D721Med (cell line): ENCODE data around the gene NEK1.

Experiments used
- DNase-seq: peaks from one replicate; pipeline ENCODE4 v3.0.0; 2011; ENCODE audit warnings: low spot score; ENCODE audit not compliant: insufficient read length
- FAIRE-seq: peaks from 2 replicates; lab custom pipeline; 2011; peaks lifted over from hg19 to GRCh38; lab: Jason Lieb, UNC
- TF ChIP-seq, protein P1 (sequence below): IDR thresholded peaks from 2 replicates; pipeline ENCODE4 v1.5.1; 2012; ENCODE audit warnings: mild to moderate bottlenecking, control low read depth; ENCODE audit not compliant: insufficient read depth; ENCODE audit errors: missing control alignments

Gene NEK1

DNA sequence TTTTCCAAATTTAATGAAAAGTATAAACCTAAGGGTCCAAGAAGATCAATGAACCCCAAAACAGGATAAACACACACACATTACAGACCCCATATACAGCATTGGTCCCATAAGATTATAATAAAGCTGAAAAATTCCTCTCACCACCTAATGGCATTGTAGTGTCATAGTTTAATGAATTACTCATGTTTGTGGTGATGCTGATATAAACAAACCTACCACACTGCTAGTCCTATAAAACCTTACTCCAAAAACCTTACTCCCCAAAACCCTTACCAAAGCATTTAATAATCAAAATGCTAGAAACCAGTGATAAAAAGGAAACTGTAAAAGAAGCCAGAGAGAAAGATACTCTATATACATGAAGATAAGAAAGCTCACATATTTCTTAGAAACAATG lies 193.5 kb downstream of the NEK1 start:
- FAIRE-seq, result no peak
- DNase-seq, result no peak
- TF ChIP-seq, protein P1, sequence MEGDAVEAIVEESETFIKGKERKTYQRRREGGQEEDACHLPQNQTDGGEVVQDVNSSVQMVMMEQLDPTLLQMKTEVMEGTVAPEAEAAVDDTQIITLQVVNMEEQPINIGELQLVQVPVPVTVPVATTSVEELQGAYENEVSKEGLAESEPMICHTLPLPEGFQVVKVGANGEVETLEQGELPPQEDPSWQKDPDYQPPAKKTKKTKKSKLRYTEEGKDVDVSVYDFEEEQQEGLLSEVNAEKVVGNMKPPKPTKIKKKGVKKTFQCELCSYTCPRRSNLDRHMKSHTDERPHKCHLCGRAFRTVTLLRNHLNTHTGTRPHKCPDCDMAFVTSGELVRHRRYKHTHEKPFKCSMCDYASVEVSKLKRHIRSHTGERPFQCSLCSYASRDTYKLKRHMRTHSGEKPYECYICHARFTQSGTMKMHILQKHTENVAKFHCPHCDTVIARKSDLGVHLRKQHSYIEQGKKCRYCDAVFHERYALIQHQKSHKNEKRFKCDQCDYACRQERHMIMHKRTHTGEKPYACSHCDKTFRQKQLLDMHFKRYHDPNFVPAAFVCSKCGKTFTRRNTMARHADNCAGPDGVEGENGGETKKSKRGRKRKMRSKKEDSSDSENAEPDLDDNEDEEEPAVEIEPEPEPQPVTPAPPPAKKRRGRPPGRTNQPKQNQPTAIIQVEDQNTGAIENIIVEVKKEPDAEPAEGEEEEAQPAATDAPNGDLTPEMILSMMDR, result no peak

DNA sequence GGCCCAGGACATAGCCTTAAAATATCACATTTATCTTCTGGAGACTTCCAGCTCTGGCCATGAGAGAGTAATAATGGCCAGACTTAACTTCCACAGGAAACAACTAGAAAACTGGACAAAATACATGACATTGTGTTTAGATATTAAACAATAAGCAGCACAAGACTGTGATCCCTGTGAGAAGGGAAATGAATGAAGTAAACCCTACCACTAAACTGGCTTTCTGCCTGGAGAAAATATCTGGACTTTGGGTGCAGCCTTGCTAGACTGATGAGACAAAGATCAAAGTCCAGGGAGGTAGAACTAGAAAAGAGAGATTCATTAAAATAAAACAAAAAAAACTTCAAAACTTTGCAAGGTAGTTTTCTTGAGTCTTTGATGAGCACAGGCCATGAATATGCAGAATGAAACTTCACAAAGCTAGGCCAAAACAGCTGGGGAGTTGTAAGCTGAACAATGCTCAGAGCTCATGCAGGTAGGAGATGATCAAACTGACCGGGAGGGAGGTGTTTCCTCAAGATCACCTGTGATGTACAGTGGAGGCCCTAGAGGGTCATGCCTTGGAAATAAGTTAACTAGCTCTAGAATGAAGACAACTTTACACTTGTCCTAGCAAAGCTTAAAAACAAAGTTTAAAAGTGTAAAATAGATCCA lies 194.6 kb downstream of the NEK1 start:
- TF ChIP-seq, protein P1, result no peak
- no peak for DNase-seq
- FAIRE-seq, result no peak

DNA sequence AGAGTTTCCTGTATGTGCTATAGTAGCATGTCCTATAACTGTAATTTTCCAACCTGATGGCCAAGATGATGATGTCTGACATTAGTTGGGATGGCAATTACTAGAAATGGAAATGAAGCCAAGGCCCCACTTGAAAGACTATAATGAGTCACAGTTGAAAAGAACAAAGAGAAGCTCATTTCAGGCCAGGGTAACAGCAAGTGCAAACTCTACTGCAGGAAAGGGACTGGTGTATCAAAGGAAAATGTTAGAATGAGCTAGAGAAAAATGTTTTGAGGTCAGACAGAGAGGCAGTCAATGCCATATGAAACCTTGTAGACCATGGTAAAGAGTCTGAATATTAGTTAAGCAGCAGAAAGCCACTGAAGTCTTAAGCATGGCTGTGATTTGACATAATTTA lies 195.4 kb downstream of the NEK1 start:
- FAIRE-seq, result no peak
- TF ChIP-seq, protein P1, result no peak
- no peak for DNase-seq

DNA sequence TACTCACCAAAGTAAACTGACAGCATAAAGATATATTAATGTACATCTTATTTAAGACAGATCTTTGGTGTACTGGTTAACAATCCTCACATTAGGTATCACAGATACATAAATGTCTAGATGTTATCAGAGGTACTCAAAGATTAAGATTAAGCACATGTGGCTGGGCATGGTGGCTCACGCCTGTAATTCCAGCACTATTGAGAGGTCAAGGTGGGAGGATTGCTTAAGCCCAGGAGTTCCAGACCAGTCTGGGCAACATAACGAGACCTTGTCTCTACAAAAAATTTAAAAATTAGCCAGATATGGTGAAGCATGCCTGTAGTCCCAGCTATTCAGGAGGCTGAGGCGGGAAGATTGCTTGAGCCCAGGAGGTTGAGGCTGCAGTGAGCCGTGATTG lies 195.9 kb downstream of the NEK1 start:
- DNase-seq, result no peak
- no peak for FAIRE-seq
- TF ChIP-seq, protein P1, result no peak

DNA sequence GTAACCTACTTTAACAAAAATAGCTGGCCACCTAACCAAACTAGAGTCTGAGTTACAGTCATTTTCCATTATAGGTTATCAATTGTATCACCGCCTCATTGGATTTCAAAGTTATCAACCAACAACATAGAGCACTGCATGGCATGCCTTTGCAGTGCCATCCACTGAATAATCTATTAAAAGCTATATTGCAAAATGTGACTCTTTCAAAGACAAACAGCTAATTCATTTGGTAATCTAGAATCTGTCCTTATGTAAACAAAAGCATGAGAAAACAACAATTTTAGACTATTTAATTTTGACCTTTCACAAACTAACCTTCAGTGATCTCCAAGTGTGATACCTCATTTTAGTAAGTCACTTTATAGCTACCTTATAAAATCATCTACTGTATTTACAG lies 197.5 kb downstream of the NEK1 start:
- DNase-seq, result no peak
- no peak for FAIRE-seq
- TF ChIP-seq, protein P1, result no peak

DNA sequence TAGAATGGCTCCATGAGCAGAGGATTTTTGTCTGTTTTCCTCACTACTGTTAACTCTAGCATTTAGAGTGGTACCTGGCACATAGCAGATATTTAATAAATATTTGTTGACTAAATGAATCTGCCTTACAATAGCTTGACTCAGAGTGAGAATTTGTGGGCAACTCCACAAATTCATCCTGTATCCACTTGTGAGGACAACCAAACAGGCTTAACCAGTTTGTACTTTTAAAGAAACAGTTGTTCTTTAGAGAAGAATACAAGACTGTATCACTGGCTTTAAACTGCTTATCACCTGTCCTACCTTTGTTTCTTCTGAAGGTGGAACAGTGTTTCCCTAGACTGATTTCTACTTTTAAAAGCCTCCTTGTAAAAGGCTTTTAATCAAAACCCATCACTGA lies 200.3 kb downstream of the NEK1 start:
- TF ChIP-seq, protein P1, result no peak

DNA sequence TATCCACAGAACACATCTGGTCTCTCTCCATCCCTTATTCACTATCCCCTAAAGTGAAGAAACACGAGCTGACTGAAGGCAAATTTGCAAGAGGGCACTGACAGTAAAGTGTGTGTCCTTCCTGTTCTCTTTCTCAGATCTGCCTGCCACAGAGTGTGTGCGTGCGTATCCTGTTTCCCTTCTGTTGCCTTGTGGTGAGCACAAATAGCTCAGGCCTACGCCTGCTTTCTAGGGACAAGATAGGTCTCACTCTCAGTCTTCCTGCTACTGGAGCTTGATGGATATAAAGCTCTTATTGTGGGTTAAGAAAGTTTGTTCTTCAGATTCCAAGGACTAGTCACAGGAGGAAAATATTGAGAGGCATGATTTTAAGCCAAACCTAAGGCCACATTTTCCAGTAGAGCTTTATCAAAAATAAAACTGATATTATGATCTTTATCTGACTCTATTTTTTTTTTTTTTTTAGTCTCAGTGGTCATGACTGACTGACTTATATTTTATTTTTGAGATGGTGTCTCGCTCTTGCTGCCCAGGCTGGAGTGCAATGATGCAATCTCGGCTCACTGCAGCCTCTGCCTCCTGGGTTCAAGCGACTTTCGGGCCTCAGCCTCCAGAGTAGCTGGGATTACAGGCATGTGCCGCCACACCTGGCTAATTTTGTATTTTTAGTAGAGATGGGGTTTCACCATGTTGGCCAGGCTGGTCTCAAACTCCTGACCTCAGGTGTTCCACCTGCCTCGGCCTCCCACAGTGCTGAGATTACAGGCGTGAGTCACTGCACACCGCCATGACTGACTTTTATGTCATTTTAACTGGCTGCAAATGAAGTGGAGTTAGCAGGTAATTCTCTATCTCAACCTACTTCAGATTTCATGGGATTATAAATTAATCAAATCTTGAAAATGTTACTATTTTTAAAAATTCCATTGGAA lies 201.3 kb downstream of the NEK1 start:
- DNase-seq, result no peak
- FAIRE-seq, result no peak
- TF ChIP-seq, protein P1, result no peak

More for the DNA sequence above, 200.3 kb downstream of the NEK1 start:
- DNase-seq (no peak), FAIRE-seq (no peak)
